Neutrophil (primary cell): Measurements from ENCODE around the gene STAG3.

Experiments
- H3K27ac ChIP-seq: fragments of 200-600 bp; sonication (generic); 2 replicates; pipeline ENCODE4 v1.5.1; 2016; ENCODE audit warnings: mild to moderate bottlenecking, moderate library complexity
- H3K27me3 ChIP-seq: fragments of 200-600 bp; sonication (generic); 2 replicates; pipeline ENCODE4 v1.6.0; 2016; ENCODE audit warnings: mild to moderate bottlenecking
- H3K36me3 ChIP-seq: fragments of 200-600 bp; sonication (generic); 2 replicates; pipeline ENCODE4 v1.5.1; 2017
- H3K4me1 ChIP-seq, 2 experiments: fragments of 200-600 bp in 1 of 2; sonication (generic) in 1 of 2; 1 replicate in 1 of 2; 2 replicates in 1 of 2; pipeline versions ENCODE4 v1.5.1 to v1.6.1; 2013 to 2016; ENCODE audit warnings: low read depth in 1 of 2, low read length in 1 of 2, mild to moderate bottlenecking in 1 of 2, moderate library complexity in 1 of 2; ENCODE audit not compliant: control insufficient read depth in 1 of 2, insufficient read depth in 1 of 2
- H3K4me3 ChIP-seq, 2 experiments: fragments of 200-600 bp in 1 of 2; sonication (generic) in 1 of 2; 1 replicate in 1 of 2; 2 replicates in 1 of 2; pipeline ENCODE4 v1.5.1; 2013 to 2016; ENCODE audit warnings: low read depth in 1 of 2, low read length in 1 of 2, mild to moderate bottlenecking in 1 of 2, moderate library complexity in 1 of 2
- H3K9me3 ChIP-seq: fragments of 200-600 bp; sonication (generic); 2 replicates; pipeline ENCODE4 v1.5.1; 2016
- TF ChIP-seq, protein P1 (sequence below): fragments of 200-600 bp; sonication (generic); IDR thresholded peaks from 2 replicates; pipeline ENCODE4 v1.5.1; 2016; ENCODE audit warnings: antibody characterized with exemption

STAG3 gene

DNA sequence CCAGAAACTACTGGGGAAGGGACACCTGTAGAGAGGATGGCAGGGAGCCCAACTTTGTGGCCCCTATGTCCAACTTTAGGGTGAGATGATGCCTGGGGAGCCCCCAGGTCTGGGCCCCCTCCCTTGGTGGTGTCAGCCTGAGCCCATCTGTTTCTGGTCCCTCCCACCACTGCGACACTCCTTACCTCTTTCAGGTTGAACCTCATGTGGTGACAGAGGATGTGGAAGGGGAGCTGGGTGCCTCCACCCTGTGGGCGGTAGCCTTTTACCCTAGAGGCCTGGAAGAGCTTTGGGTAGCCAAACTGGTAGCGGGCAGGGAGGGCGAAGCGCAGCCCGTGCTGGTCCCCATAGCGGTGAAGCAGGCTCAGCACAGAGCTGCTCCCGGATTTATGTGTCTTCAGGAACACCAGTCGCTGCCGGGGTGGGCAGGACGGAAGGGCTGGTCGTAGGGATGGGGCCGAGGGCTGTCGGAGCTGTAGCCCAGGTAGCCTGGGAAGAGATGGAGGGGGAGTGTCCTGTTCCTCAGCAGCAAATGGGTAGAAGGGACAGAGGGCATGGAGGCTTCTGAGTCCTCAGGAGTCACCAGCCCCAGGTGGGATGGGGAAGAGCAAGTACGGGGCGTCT is 11.3 kb upstream of the STAG3 start:
- peaks cover 20 to 28% of the 10 kb centered on the region in 2 experiments for H3K4me1 ChIP-seq
- no peaks in the 10 kb centered on the region for H3K9me3 ChIP-seq
- peaks cover 90% of the 10 kb centered on the region for H3K27me3 ChIP-seq
- no peaks in the 10 kb centered on the region for H3K36me3 ChIP-seq
- no peak overlapping the region for H3K4me3 ChIP-seq
- no peak overlapping the region for H3K27ac ChIP-seq
- TF ChIP-seq, protein P1, sequence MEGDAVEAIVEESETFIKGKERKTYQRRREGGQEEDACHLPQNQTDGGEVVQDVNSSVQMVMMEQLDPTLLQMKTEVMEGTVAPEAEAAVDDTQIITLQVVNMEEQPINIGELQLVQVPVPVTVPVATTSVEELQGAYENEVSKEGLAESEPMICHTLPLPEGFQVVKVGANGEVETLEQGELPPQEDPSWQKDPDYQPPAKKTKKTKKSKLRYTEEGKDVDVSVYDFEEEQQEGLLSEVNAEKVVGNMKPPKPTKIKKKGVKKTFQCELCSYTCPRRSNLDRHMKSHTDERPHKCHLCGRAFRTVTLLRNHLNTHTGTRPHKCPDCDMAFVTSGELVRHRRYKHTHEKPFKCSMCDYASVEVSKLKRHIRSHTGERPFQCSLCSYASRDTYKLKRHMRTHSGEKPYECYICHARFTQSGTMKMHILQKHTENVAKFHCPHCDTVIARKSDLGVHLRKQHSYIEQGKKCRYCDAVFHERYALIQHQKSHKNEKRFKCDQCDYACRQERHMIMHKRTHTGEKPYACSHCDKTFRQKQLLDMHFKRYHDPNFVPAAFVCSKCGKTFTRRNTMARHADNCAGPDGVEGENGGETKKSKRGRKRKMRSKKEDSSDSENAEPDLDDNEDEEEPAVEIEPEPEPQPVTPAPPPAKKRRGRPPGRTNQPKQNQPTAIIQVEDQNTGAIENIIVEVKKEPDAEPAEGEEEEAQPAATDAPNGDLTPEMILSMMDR, result no peak

DNA sequence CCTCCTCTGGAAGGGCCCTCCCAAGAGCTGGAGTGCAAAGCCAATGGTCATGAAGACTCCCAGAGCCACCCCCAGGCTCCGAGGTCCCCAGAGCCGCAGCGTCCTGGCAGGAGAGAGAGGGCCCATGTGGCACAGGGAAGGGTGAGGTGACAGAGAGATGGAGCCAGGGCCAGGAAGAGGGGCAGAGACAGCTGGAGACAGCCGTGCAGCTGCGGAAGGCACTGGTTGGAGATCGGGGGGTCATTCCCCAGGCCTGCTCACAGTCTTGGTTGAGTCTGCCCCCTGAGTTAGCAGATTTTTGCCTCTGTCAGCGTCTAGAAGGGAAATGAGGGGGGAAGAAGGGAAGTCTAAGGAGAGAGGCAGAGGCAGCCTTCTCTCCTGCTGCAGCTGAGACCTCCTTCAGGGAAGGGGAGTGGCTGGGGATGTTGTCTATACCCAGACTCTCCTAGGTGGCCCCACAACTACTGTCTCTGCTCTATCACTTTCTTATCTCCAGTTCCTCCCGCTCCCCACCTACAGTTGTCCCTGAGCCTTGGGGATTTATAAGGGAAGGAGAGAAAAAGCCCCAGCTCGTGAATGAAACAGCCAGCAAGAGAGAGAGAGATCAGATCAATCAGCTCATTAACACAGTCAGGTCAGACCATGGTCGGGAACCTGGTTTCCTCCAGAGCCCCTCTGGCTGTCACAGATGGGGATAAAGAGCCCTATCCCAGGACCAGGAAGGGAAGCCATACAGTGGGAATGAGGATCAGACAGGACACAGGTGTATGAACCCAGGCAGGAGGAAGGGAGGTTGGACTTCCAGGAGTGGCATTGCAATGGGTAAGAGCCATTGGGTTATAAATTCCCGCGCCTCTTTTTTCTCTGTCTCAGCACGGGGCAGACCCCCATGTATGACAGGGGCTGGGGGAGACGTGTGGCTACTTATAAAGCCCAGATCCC is 10.5 kb upstream of the STAG3 start:
- Histone ChIP-seq H3K4me1 (peaks cover 20 to 35% of the 10 kb centered on the region in 2 experiments), H3K27me3 (peaks cover 98% of the 10 kb centered on the region), H3K9me3 (no peaks in the 10 kb centered on the region), H3K4me3 (peak overlapping the region; percentile 17 to 52), H3K36me3 (no peaks in the 10 kb centered on the region), H3K27ac (no peak overlapping the region)
- TF ChIP-seq, protein P1, result no peak

- no peaks in the 10 kb centered on the region for H3K36me3 ChIP-seq
- peaks cover 100% of the 10 kb centered on the region for H3K27me3 ChIP-seq
- peaks cover 20 to 35% of the 10 kb centered on the region in 2 experiments for H3K4me1 ChIP-seq
- H3K9me3 ChIP-seq, result no peaks in the 10 kb centered on the region
- no peak overlapping the region for H3K27ac ChIP-seq
- peak overlapping the region; percentile 17 to 52 for H3K4me3 ChIP-seq
- TF ChIP-seq, protein P1, result no peak
Measured at GRCh38 chr7:100167912-100168323, 9.8 kb upstream of the STAG3 start.

DNA sequence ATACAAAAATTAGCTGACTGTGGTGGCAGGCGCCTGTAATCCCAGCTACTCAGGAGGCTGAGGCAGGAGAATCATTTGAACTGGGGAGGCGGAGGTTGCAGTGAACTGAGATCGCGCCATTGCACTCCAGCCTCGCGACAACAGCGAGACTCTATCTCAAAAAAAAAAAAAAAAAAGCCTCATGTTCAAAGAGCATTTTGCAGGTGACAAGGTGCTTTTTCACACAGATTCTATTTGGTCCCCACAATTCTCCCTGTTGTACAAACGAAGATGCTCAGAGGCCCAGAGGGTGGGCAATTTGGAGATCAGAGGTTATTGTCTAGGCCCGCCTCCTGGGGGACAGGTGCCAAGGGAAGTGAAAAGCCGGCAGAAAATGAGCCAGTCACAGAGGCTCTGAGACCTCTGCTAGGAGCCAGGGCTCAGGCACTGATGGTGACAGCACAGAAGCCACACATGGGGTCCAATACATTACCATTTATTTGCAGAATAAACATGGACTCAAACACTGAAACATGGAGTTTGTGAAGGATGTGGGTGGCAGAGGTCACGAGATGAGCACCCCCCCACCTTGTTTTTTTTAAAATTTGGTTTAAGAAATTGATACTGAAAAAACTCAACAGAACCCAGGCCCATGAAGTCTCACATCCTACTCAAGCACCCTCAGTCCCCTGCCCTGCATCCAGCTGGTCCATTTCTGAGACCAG is 8.4 kb upstream of the STAG3 start:
- H3K27ac ChIP-seq, result no peak overlapping the region
- H3K27me3 ChIP-seq, result peaks cover 96% of the 10 kb centered on the region
- H3K4me1 ChIP-seq, result peaks cover 20 to 35% of the 10 kb centered on the region in 2 experiments
- H3K36me3 ChIP-seq, result no peaks in the 10 kb centered on the region
- no peaks in the 10 kb centered on the region for H3K9me3 ChIP-seq
- no peak overlapping the region for H3K4me3 ChIP-seq
- TF ChIP-seq, protein P1, result no peak

DNA sequence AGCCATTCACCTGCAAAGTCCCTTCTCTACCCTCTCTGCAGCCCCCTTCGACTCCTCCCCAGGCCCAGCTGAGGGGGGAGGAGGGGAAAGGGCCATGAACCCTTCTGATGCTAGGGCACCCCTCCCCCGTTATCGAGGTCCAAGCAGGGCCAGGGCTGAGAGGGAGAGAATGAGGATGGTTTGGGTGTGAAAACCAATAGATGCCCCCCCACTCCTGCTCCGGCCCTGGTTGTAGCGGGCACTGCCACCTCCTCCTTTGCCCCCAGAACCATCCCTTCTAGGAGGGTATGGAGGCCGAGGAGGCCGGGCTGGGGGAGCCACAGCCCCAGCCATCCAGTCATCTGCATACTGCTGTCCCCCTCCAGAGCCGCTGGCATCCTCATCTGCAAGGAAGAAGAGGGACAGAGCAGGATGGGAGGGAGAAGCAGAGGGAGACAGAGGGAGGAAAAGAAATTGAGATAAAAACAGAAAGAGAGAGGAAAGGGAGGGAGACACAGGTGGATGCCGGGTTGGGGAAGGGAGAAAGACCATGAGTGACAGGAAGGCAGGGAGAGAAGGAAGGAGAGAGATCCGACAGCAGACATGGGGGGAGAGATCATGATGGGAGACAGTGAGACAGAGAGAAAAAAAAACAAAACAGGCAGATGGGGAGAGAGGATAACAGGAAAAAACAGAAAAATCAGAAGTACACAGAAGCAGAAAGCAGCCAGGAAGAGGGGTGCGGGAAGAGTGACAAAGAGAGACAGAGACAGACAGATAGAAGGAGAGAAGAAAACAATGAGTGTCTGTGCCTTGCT is 7.4 kb upstream of the STAG3 start:
- no peak overlapping the region for H3K4me3 ChIP-seq
- H3K4me1 ChIP-seq, result peaks cover 20 to 35% of the 10 kb centered on the region in 2 experiments
- H3K36me3 ChIP-seq, result no peaks in the 10 kb centered on the region
- H3K27me3 ChIP-seq, result peaks cover 86% of the 10 kb centered on the region
- TF ChIP-seq, protein P1, result no peak
- no peak overlapping the region for H3K27ac ChIP-seq
- H3K9me3 ChIP-seq, result no peaks in the 10 kb centered on the region
